Measurements from ENCODE around the gene AXIN1. TPM values are rescaled to one million over a fixed set of nuclear protein-coding genes. Genes with fewer than 3 reads are reported as not detected.

Gene AXIN1
- total and polyA plus RNA-seq, 9 of the 15 experiments (the other 6 are each of a cell fraction or from before 2014, with no cell fraction given), result 0.42 to 58.0 (median 25.9) TPM

- no peaks in the 10 kb centered on the region for H3K9me3 ChIP-seq (replicated peaks; ENCODE audit: control insufficient read depth, insufficient read depth, low read depth, low read length)
- no peak overlapping the region for H3K4me2 ChIP-seq (ENCODE audit: insufficient read depth, low read length)
- 92% methylated on average over 11 of the region's 18 CpGs for WGBS (ENCODE audit: insufficient coverage, low coverage, missing lambda C conversion rate)
- FAIRE-seq, result no peak
- in situ Hi-C loops (cut with MboI) (no loop called here), intact Hi-C loops (cut with micrococcal nuclease) (no loop called here)
- TSS peak; percentile 46 for BruUV-seq (replicated peaks)
- H3K4me1 ChIP-seq (replicated peaks in 1 of 2; ENCODE audit: control insufficient read depth in 2 of 2, insufficient read depth in 2 of 2, low read length in 2 of 2), result peaks cover 15 to 79% of the 10 kb centered on the region in 2 experiments
- peaks cover 52% of the 10 kb centered on the region; the same call in 2 of the 3 replicates for H3K36me3 ChIP-seq (ENCODE audit: control insufficient read depth, insufficient read depth, low read length)
- ChIA-PET CTCF (ENCODE audit: low intra/inter-chr PET ratio) (interaction anchor here (0.7 kb wide), 1 partner anchor 161 kb away, joined by 3 read pairs; no protein-coding TSS in a partner anchor), POLR2A (interaction anchor here (0.7 to 1.0 kb wide), 3 partner anchors 24 to 210 kb away, joined by 3 to 4 read pairs (median 3); no protein-coding TSS in a partner anchor)
- H3K9ac ChIP-seq (ENCODE audit: insufficient read depth in 1 of 2, low read depth in 2 of 2, low read length in 2 of 2), result peak overlapping the region in 1 of 2 experiments; percentile 21; a peak in 1 of 4 replicates
- no peak for TF ChIP-seq ELF4 (CRISPR knock-in tag; IDR thresholded peaks at IDR 0.05)
- no peak for TF ChIP-seq TAF7 (tag; IDR thresholded peaks at IDR 0.05)
- no peak for TF ChIP-seq TRIM28 (IDR thresholded peaks at IDR 0.05)
- no peak for TF ChIP-seq BCLAF1 (IDR thresholded peaks at IDR 0.05; ENCODE audit: borderline replicate concordance in 1 of 2, control insufficient read depth in 1 of 2, low read depth in 2 of 2, low read length in 1 of 2)
- 0 out of 2 replicates have a peak, but pooled peaks have one; percentile 21 for TF ChIP-seq ZNF143 (CRISPR knock-in tag; IDR thresholded peaks at IDR 0.05)
- TF ChIP-seq EGR1 (conservative IDR thresholded peaks at IDR 0.05), result no peak
- TF ChIP-seq PYGO2 (tag; IDR thresholded peaks at IDR 0.05), result no peak
- no peak for TF ChIP-seq PHF8 (IDR thresholded peaks at IDR 0.05; ENCODE audit: borderline replicate concordance, low read length)
- peaks cover 13% of the 10 kb centered on the region for H3K79me2 ChIP-seq (ENCODE audit: control insufficient read depth, insufficient read depth, low read length)
- no peak overlapping the region for H3K27ac ChIP-seq (ENCODE audit: extremely low read depth, low read depth, low read length)
- no peak for ATAC-seq
- no peaks in the 10 kb centered on the region for H3K27me3 ChIP-seq (ENCODE audit: control insufficient read depth in 2 of 2, insufficient read depth in 2 of 2, low read length in 2 of 2)
- H3K4me3 ChIP-seq, result no peak overlapping the region
- no peaks in the 10 kb centered on the region for H4K20me1 ChIP-seq (replicated peaks; ENCODE audit: control insufficient read depth, insufficient read depth, low read length)
- no peak overlapping the region for H2AFZ ChIP-seq (ENCODE audit: low read depth, low read length)
- DNase-seq (ENCODE audit: extremely low read depth in 1 of 4, low spot score in 3 of 4), result no peak
- H3K9me1 ChIP-seq (ENCODE audit: control insufficient read depth, insufficient read depth, low read length), result peaks cover 9% of the 10 kb centered on the region
Observed at GRCh38 chr16:367333-367903, 14.9 kb upstream of the AXIN1 start.

All from K562 (cell line).